Gastrocnemius medialis (tissue), 4 donors: ENCODE results near the gene NEMP2. TPM values are rescaled to one million over a fixed set of nuclear protein-coding genes. Genes with fewer than 3 reads are reported as not detected.

ENCODE experiments used
- ATAC-seq, 2 donors: fragments of 150-250 bp; one replicate each; pipeline ENCODE4 v1.9.1; 2016
- DNase-seq, 2 donors: peaks; one replicate each; pipeline ENCODE4 v3.0.0-alpha.2; 2019
- H3K27ac ChIP-seq, 4 donors: fragments of 200-600 bp; sonication (generic); 1 replicate in 1 of 4; 2 replicates in 3 of 4; pipeline ENCODE4 v1.5.1; 2016 to 2018; ENCODE audit warnings: mild to moderate bottlenecking in 2 of 4, moderate library complexity in 1 of 4
- H3K27me3 ChIP-seq, 3 donors: fragments of 200-600 bp; sonication (generic) in 2 of 3; 1 replicate in 1 of 3; 2 replicates in 2 of 3; pipeline versions ENCODE4 v1.5.1 to v1.6.0; 2016 to 2019; ENCODE audit warnings: mild to moderate bottlenecking in 1 of 3, moderate library complexity in 1 of 3
- H3K36me3 ChIP-seq, 2 donors: fragments of 200-600 bp; sonication (generic) in 1 of 2; one replicate each; pipeline ENCODE4 v1.5.1; 2017 to 2018
- H3K4me1 ChIP-seq, 2 donors: fragments of 200-600 bp; sonication (generic) in 1 of 2; one replicate each; pipeline ENCODE4 v1.5.1; 2016 to 2017; ENCODE audit warnings: mild to moderate bottlenecking in 2 of 2
- H3K4me3 ChIP-seq, 4 donors: fragments of 200-600 bp; sonication (generic) in 3 of 4; 1 replicate in 1 of 4; 2 replicates in 3 of 4; pipeline ENCODE4 v1.5.1; 2016 to 2019; ENCODE audit warnings: mild to moderate bottlenecking in 2 of 4
- H3K9me3 ChIP-seq, 3 donors: fragments of 200-600 bp; sonication (generic) in 2 of 3; 1 replicate in 1 of 3; 2 replicates in 2 of 3; pipeline ENCODE4 v1.5.1; 2016 to 2019
- POLR2A ChIP-seq, 2 donors: fragments of 450-650 bp; IDR thresholded peaks; one replicate each; pipeline ENCODE4 v1.6.1; 2017; ENCODE audit warnings: antibody characterized with exemption in 2 of 2, mild to moderate bottlenecking in 2 of 2, moderate library complexity in 2 of 2
- in situ Hi-C, 4 donors: fragments of 200-750 bp; cut with MboI; loops; one replicate each; pipeline versions ENCODE4 v1.15.0 to v1.8.0; 2017; ENCODE audit warnings: low sequenced_read_pairs in 4 of 4
- intact Hi-C: fragments of 100-400 bp; cut with DNase I; formaldehyde crosslinking; loops from one replicate; pipeline ENCODE4 v1.15.1; 2023; ENCODE audit warnings: low total_unique reads
- total RNA-seq, 4 donors: library from RNA; depleted of rRNA; stranded (reverse); fragments of >200 nt; gene quantifications; one replicate each; pipeline versions ENCODE4 v1.1.0 to v1.2.3, GENCODE V29; 2016
- TF ChIP-seq, protein P1 (sequence below), 5 experiments: fragments of 450-650 bp in 3 of 5; fragments of 200-600 bp in 2 of 5; sonication (generic) in 2 of 5; IDR thresholded peaks in 4 of 5; conservative IDR thresholded peaks in 1 of 5; 1 replicate in 4 of 5; 2 replicates in 1 of 5; pipeline ENCODE4 v1.5.1; 2016 to 2019; ENCODE audit warnings: antibody characterized with exemption in 5 of 5, mild to moderate bottlenecking in 3 of 5, moderate library complexity in 3 of 5

NEMP2 gene
- total RNA-seq, 4 donors from 2014 or later, result 0.24 to 1.7 (median 1.3) TPM

- intact Hi-C loops (no loop called here), in situ Hi-C loops (no loop called here)
- no peak overlapping the region for H3K27ac ChIP-seq
- no peaks in the 10 kb centered on the region for H3K4me1 ChIP-seq
- H3K36me3 ChIP-seq, result no peaks in the 10 kb centered on the region
- DNase-seq, result no peak
- H3K9me3 ChIP-seq, result no peaks in the 10 kb centered on the region
- TF ChIP-seq POLR2A (IDR thresholded peaks at IDR 0.05), result no peak
- TF ChIP-seq, protein P1, sequence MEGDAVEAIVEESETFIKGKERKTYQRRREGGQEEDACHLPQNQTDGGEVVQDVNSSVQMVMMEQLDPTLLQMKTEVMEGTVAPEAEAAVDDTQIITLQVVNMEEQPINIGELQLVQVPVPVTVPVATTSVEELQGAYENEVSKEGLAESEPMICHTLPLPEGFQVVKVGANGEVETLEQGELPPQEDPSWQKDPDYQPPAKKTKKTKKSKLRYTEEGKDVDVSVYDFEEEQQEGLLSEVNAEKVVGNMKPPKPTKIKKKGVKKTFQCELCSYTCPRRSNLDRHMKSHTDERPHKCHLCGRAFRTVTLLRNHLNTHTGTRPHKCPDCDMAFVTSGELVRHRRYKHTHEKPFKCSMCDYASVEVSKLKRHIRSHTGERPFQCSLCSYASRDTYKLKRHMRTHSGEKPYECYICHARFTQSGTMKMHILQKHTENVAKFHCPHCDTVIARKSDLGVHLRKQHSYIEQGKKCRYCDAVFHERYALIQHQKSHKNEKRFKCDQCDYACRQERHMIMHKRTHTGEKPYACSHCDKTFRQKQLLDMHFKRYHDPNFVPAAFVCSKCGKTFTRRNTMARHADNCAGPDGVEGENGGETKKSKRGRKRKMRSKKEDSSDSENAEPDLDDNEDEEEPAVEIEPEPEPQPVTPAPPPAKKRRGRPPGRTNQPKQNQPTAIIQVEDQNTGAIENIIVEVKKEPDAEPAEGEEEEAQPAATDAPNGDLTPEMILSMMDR (IDR thresholded peaks at IDR 0.05 in 4 of 5, conservative IDR thresholded peaks at IDR 0.05 in 1 of 5), result no peak
- H3K4me3 ChIP-seq, result no peak overlapping the region
- no peaks in the 10 kb centered on the region for H3K27me3 ChIP-seq
- no peak for ATAC-seq
Observed at GRCh38 chr2:190457256-190457655, 77.3 kb downstream of the NEMP2 start.

DNA sequence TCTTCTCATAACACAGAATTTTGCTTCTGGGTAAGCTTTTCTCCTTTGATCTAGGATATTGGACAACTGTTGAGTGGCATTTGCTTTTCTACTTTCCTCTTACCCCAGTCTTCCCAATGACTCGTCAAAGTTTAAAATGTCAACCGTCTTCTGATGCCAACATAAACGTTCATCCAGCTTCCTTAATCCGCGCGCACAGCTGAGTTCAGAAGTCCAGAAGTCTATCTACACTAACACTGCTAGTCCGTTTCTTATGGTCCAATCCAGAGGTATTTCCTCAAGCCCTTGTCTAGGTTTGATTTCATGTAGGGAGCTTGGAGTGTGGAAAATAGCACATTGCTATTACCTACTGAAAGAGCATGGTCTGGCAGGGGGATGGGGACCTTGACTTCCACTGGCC, 77.7 kb downstream of the NEMP2 start:
- no peak for ATAC-seq
- in situ Hi-C loops, result no loop called here

DNA sequence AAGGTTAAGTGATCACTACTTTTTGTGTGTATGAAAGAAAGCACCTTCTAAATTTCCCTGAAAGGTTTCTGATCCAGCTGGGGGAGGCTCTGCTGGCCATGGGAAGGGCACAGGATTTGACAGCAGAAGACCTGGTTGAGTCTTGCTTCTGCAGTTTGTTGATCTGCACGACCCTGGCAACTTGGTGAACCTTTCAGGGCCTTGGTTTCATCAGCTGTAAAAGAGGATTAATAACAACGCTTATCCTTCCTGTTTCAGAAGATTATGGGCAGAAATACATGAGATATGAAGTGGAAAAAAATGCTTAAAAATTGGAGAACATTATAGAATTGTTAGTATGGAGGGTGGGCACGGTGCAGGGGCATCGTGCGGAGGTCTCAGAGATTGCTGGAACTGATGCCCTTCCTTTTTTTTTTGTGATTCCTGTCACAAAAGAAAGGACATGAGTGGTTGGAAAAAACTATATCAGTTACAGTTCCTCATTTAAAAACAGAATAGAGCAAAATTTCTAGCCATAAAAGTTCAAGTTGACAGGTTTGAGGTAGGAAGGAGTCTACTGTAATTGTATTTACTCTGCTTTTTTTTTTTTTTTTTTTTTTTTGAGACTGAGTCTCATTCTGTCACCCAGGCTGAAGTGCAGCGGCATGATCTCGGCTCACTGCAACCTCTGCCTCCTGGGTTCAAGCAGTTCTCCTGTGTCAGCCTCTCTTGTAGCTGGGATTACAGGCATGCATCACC, 79.0 kb downstream of the NEMP2 start:
- ATAC-seq (no peak), DNase-seq (no peak)
- TF ChIP-seq, protein P1 (IDR thresholded peaks at IDR 0.05 in 4 of 5, conservative IDR thresholded peaks at IDR 0.05 in 1 of 5), result no peak
- TF ChIP-seq POLR2A (IDR thresholded peaks at IDR 0.05), result no peak
- in situ Hi-C loops, result no loop called here
- Histone ChIP-seq H3K27me3 (no peaks in the 10 kb centered on the region), H3K9me3 (no peaks in the 10 kb centered on the region), H3K4me3 (no peak overlapping the region), H3K27ac (no peak overlapping the region), H3K36me3 (no peaks in the 10 kb centered on the region), H3K4me1 (no peaks in the 10 kb centered on the region)
- intact Hi-C loops, result no loop called here

More for the DNA sequence above, 77.7 kb downstream of the NEMP2 start:
- H3K4me1 ChIP-seq, result no peaks in the 10 kb centered on the region
- no peak for DNase-seq
- H3K4me3 ChIP-seq, result no peak overlapping the region
- H3K27me3 ChIP-seq, result no peaks in the 10 kb centered on the region
- no peaks in the 10 kb centered on the region for H3K9me3 ChIP-seq
- TF ChIP-seq, protein P1 (IDR thresholded peaks at IDR 0.05 in 4 of 5, conservative IDR thresholded peaks at IDR 0.05 in 1 of 5), result no peak
- no peak for TF ChIP-seq POLR2A (IDR thresholded peaks at IDR 0.05)
- no peaks in the 10 kb centered on the region for H3K36me3 ChIP-seq
- no peak overlapping the region for H3K27ac ChIP-seq
- intact Hi-C loops, result no loop called here

DNA sequence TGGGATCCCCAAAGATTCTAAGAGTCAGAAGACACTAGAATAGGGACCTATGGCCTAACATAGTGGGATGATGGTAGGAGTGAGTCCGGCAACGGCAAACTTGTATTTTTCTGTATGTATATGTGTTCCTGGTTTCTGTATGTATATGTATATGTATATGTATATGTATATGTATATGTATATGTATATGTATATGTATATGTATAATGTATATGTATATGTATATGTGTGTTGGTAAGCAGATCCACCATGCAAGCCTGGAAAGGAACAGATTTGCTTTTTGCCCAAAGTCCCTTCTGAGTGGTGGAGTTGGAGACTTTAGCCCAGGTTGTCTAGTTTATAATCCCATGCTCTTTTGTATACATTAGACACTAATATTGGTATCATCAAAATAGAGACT, 79.7 kb downstream of the NEMP2 start:
- ATAC-seq, result no peak
- no peaks in the 10 kb centered on the region for H3K36me3 ChIP-seq
- no peaks in the 10 kb centered on the region for H3K9me3 ChIP-seq
- DNase-seq, result no peak
- no peaks in the 10 kb centered on the region for H3K4me1 ChIP-seq
- intact Hi-C loops, result no loop called here
- no peak overlapping the region for H3K4me3 ChIP-seq
- H3K27ac ChIP-seq, result no peak overlapping the region
- no peaks in the 10 kb centered on the region for H3K27me3 ChIP-seq
- no peak for TF ChIP-seq POLR2A (IDR thresholded peaks at IDR 0.05)
- in situ Hi-C loops, result no loop called here

Other genes starting within 250 kb of the NEMP2 start
- gene HIBCH, start 214.9 kb downstream of the NEMP2 start, total RNA-seq, result 10 to 100 TPM in 2 of 4 donors, 1 to 10 TPM in 2; 3.7 to 20.1 (median 10.6) TPM
- gene INPP1, start 191.1 kb downstream of the NEMP2 start, total RNA-seq, result 1 to 10 TPM; 5.6 to 9.9 (median 8.0) TPM
- gene MFSD6, start 126.4 kb downstream of the NEMP2 start, total RNA-seq, result 10 to 100 TPM in 3 of 4 donors, 1 to 10 TPM in 1; 9.3 to 20.3 (median 12.5) TPM
- 10 to 100 TPM in 2 of 4 donors, 1 to 10 TPM in 2; 4.9 to 11.0 (median 9.2) TPM for gene NAB1, start 114.4 kb upstream of the NEMP2 start, total RNA-seq